Activated CD8-positive, alpha-beta memory T cell treated with anti-CD3 and anti-CD28 coated beads, Interleukin-2, amount 10 ng/mL, durations not matched to agents 7 days and 5 days (primary cell): ENCODE measurements around the gene KANK2. TPM values are rescaled to one million over a fixed set of nuclear protein-coding genes. Genes with fewer than 3 reads are reported as not detected.

ENCODE experiments used
- ATAC-seq: fragments of 150-1000 bp; cut with Tn5 transposase; one replicate; pipeline ENCODE4 v1.10.0; 2021; ENCODE audit warnings: moderate library complexity
- CTCF ChIA-PET: fragments of 350-600 bp; sonication (Branson Sonifier 250); formaldehyde crosslinking; loops from one replicate; lab custom pipeline; 2021; ENCODE audit warnings: antibody characterized with exemption; lab: Charles Lee
- DNase-seq: peaks from one replicate; pipeline ENCODE4 v3.0.0-alpha.2; 2020
- H3K27ac Mint-ChIP-seq: one replicate; pipeline ENCODE4 v1.8.0; 2021; ENCODE audit warnings: mild to moderate bottlenecking, mixed read lengths
- H3K27me3 Mint-ChIP-seq: one replicate; pipeline ENCODE4 v1.8.0; 2021; ENCODE audit warnings: mixed read lengths
- H3K36me3 Mint-ChIP-seq: one replicate; pipeline ENCODE4 v1.8.0; 2021; ENCODE audit warnings: mild to moderate bottlenecking, mixed read lengths
- H3K4me1 Mint-ChIP-seq: one replicate; pipeline ENCODE4 v1.8.0; 2021; ENCODE audit warnings: mixed read lengths
- H3K4me3 Mint-ChIP-seq: one replicate; pipeline ENCODE4 v1.8.0; 2021; ENCODE audit warnings: mild to moderate bottlenecking, moderate library complexity, mixed read lengths
- H3K9me3 Mint-ChIP-seq: one replicate; pipeline ENCODE4 v1.8.0; 2022; ENCODE audit warnings: low read depth, mixed read lengths
- total RNA-seq, 2 experiments: library from RNA; stranded (reverse); gene quantifications; one replicate each; pipeline ENCODE4 v1.2.3, GENCODE V29; 2021

KANK2 gene
- total RNA-seq, 2 experiments from 2014 or later = 1.8 to 2.3 TPM

- no peaks in the 10 kb centered on the region for H3K9me3 Mint-ChIP-seq
- peaks cover 9% of the 10 kb centered on the region for H3K4me1 Mint-ChIP-seq
- peaks cover 17% of the 10 kb centered on the region for H3K27me3 Mint-ChIP-seq
- H3K27ac Mint-ChIP-seq = no peak overlapping the region
- ATAC-seq (no peak), DNase-seq (no peak)
- H3K4me3 Mint-ChIP-seq = no peak overlapping the region
- CTCF ChIA-PET = no interaction called here
- H3K36me3 Mint-ChIP-seq = no peaks in the 10 kb centered on the region
Observed at GRCh38 chr19:11199517-11199916, 2.2 kb upstream of the KANK2 start.

- H3K4me1 Mint-ChIP-seq = peaks cover 9% of the 10 kb centered on the region
- CTCF ChIA-PET = interaction anchor here (1.0 to 1.6 kb wide), 2 partner anchors 164 to 262 kb away, joined by 3 to 7 read pairs; no protein-coding TSS in a partner anchor
- H3K9me3 Mint-ChIP-seq = no peaks in the 10 kb centered on the region
- no peak for ATAC-seq
- H3K27me3 Mint-ChIP-seq = peaks cover 17% of the 10 kb centered on the region
- H3K36me3 Mint-ChIP-seq = no peaks in the 10 kb centered on the region
- no peak overlapping the region for H3K27ac Mint-ChIP-seq
- DNase-seq = no peak
- H3K4me3 Mint-ChIP-seq = no peak overlapping the region
Observed at GRCh38 chr19:11198769-11199424, 1.6 kb upstream of the KANK2 start.

- peaks cover 17% of the 10 kb centered on the region for H3K27me3 Mint-ChIP-seq
Observed at GRCh38 chr19:11198175-11198534, 810 bp upstream of the KANK2 start.

GRCh38 chr19:11196406-11197287 lies 698 bp downstream of the KANK2 start:
- peaks cover 9% of the 10 kb centered on the region for H3K4me1 Mint-ChIP-seq
- peaks cover 17% of the 10 kb centered on the region for H3K27me3 Mint-ChIP-seq
- CTCF ChIA-PET = no interaction called here
- H3K36me3 Mint-ChIP-seq = no peaks in the 10 kb centered on the region
- DNase-seq (no peak), ATAC-seq (peak; percentile 4)
- H3K4me3 Mint-ChIP-seq = peak overlapping the region; percentile 53
- H3K9me3 Mint-ChIP-seq = no peaks in the 10 kb centered on the region
- H3K27ac Mint-ChIP-seq = no peak overlapping the region

More at GRCh38 chr19:11198175-11198534, 810 bp upstream of the KANK2 start:
- Mint-ChIP-seq H3K27ac (no peak overlapping the region), H3K9me3 (no peaks in the 10 kb centered on the region), H3K4me1 (peaks cover 9% of the 10 kb centered on the region), H3K36me3 (no peaks in the 10 kb centered on the region), H3K4me3 (peak overlapping the region; percentile 61)
- ATAC-seq = no peak
- CTCF ChIA-PET = interaction anchor here (0.6 to 1.6 kb wide), 3 partner anchors 163 to 262 kb away, joined by 3 to 7 read pairs (median 3); no protein-coding TSS in a partner anchor
- DNase-seq = no peak

- H3K4me1 Mint-ChIP-seq = peaks cover 9% of the 10 kb centered on the region
- no peak for DNase-seq
- H3K27ac Mint-ChIP-seq = no peak overlapping the region
- ATAC-seq = no peak
- H3K27me3 Mint-ChIP-seq = peaks cover 17% of the 10 kb centered on the region
- H3K4me3 Mint-ChIP-seq = no peak overlapping the region
- H3K36me3 Mint-ChIP-seq = no peaks in the 10 kb centered on the region
- CTCF ChIA-PET = no interaction called here
- H3K9me3 Mint-ChIP-seq = no peaks in the 10 kb centered on the region
Observed at GRCh38 chr19:11195681-11196080, 1.7 kb downstream of the KANK2 start.

GRCh38 chr19:11194656-11195558 lies 2.4 kb downstream of the KANK2 start:
- H3K4me1 Mint-ChIP-seq = peaks cover 9% of the 10 kb centered on the region
- CTCF ChIA-PET = no interaction called here
- H3K27ac Mint-ChIP-seq = no peak overlapping the region
- H3K36me3 Mint-ChIP-seq = no peaks in the 10 kb centered on the region
- H3K9me3 Mint-ChIP-seq = no peaks in the 10 kb centered on the region
- H3K27me3 Mint-ChIP-seq = peaks cover 17% of the 10 kb centered on the region
- no peak for DNase-seq
- ATAC-seq = no peak
- H3K4me3 Mint-ChIP-seq = no peak overlapping the region

- no peak for DNase-seq
- Mint-ChIP-seq H3K27ac (no peak overlapping the region), H3K27me3 (peaks cover 14% of the 10 kb centered on the region), H3K9me3 (no peaks in the 10 kb centered on the region), H3K36me3 (no peaks in the 10 kb centered on the region), H3K4me3 (no peak overlapping the region), H3K4me1 (peaks cover 9% of the 10 kb centered on the region)
- no peak for ATAC-seq
- CTCF ChIA-PET = no interaction called here
Observed at GRCh38 chr19:11194173-11194572, 3.2 kb downstream of the KANK2 start.

GRCh38 chr19:11192957-11193939 lies 4.1 kb downstream of the KANK2 start:
- no peaks in the 10 kb centered on the region for H3K36me3 Mint-ChIP-seq
- CTCF ChIA-PET = no interaction called here
- no peaks in the 10 kb centered on the region for H3K9me3 Mint-ChIP-seq
- H3K4me1 Mint-ChIP-seq = peaks cover 9% of the 10 kb centered on the region
- no peak overlapping the region for H3K27ac Mint-ChIP-seq
- DNase-seq (no peak), ATAC-seq (no peak)
- H3K4me3 Mint-ChIP-seq = no peak overlapping the region
- H3K27me3 Mint-ChIP-seq = peaks cover 14% of the 10 kb centered on the region

- CTCF ChIA-PET = interaction anchor here (0.6 to 0.8 kb wide), 2 partner anchors 42 to 345 kb away, joined by 3 read pairs; no protein-coding TSS in a partner anchor
- no peak for DNase-seq
- no peaks in the 10 kb centered on the region for H3K36me3 Mint-ChIP-seq
- H3K4me3 Mint-ChIP-seq = no peak overlapping the region
- H3K9me3 Mint-ChIP-seq = no peaks in the 10 kb centered on the region
- H3K4me1 Mint-ChIP-seq = peaks cover 5% of the 10 kb centered on the region
- H3K27ac Mint-ChIP-seq = no peak overlapping the region
- H3K27me3 Mint-ChIP-seq = peaks cover 11% of the 10 kb centered on the region
- ATAC-seq = no peak
Observed at GRCh38 chr19:11191934-11192333, 5.4 kb downstream of the KANK2 start.

- peaks cover 10% of the 10 kb centered on the region for H3K27me3 Mint-ChIP-seq
- no peak for DNase-seq
- H3K9me3 Mint-ChIP-seq = no peaks in the 10 kb centered on the region
- ATAC-seq = no peak
- CTCF ChIA-PET = interaction anchor here (0.6 to 1.2 kb wide), 2 partner anchors 42 to 156 kb away, joined by 3 read pairs; no protein-coding TSS in a partner anchor
- H3K4me3 Mint-ChIP-seq = no peak overlapping the region
- peaks cover 4% of the 10 kb centered on the region for H3K4me1 Mint-ChIP-seq
- no peaks in the 10 kb centered on the region for H3K36me3 Mint-ChIP-seq
- H3K27ac Mint-ChIP-seq = no peak overlapping the region
Observed at GRCh38 chr19:11191273-11191755, 6.0 kb downstream of the KANK2 start.

GRCh38 chr19:11190501-11190900 lies 6.8 kb downstream of the KANK2 start:
- Mint-ChIP-seq H3K36me3 (no peaks in the 10 kb centered on the region), H3K27ac (no peak overlapping the region), H3K9me3 (no peaks in the 10 kb centered on the region), H3K4me1 (peaks cover 2% of the 10 kb centered on the region), H3K4me3 (no peak overlapping the region), H3K27me3 (peaks cover 5% of the 10 kb centered on the region)
- DNase-seq = no peak
- CTCF ChIA-PET = interaction anchor here (1.2 kb wide), 1 partner anchor 155 kb away, joined by 3 read pairs; no protein-coding TSS in a partner anchor
- ATAC-seq = no peak

- H3K4me1 Mint-ChIP-seq = no peaks in the 10 kb centered on the region
- DNase-seq (no peak), ATAC-seq (no peak)
- H3K27ac Mint-ChIP-seq = no peak overlapping the region
- H3K27me3 Mint-ChIP-seq = peaks cover 6% of the 10 kb centered on the region
- CTCF ChIA-PET = no interaction called here
- no peak overlapping the region for H3K4me3 Mint-ChIP-seq
- H3K9me3 Mint-ChIP-seq = no peaks in the 10 kb centered on the region
- no peaks in the 10 kb centered on the region for H3K36me3 Mint-ChIP-seq
Observed at GRCh38 chr19:11187441-11187840, 9.9 kb downstream of the KANK2 start.
